Cardiac septum (tissue), 1 donor: ENCODE measurements around the gene NDUFA6. TPM values are rescaled to one million over a fixed set of nuclear protein-coding genes. Genes with fewer than 3 reads are reported as not detected.

Experiments used
- DNase-seq: peaks from one replicate; pipeline ENCODE4 v3.0.0-alpha.2; 2020; ENCODE audit warnings: low spot score
- intact Hi-C: fragments of 100-400 bp; cut with DNase I; formaldehyde crosslinking; loops from one replicate; pipeline ENCODE4 v1.14.0; 2022
- total RNA-seq: library from RNA; stranded (reverse); fragmentation: NEBNext Ultra II Directional; extraction: Animal tissue kit (Norgen Biotek cat#: 25700); gene quantifications from one replicate; pipeline ENCODE4 v1.2.1, GENCODE V29; 2021
- donor health status: DM: no; HTN: no; CAD: no.

The NDUFA6 gene
- total RNA-seq, 1 donor from 2014 or later, result 183 TPM

DNA sequence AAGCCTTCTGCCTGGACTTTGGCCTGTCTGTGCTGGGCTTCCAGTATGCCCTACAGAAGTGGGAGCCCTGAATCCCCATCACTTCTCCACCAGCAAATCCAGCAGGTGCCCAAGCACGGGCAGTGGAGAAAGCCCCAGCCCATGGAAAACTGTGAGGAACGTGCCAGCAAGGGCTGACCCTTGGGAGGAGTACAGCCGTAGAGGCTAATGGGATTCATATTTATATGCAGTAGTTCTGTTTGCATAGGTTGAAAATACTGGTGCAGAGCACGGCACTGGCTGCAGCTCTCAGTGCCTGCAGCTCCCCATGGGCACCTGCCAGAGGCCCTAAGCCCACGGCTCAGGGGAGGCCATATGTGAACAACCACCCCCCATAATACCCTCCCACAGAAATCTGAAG lies 30.1 kb downstream of the NDUFA6 start:
- no peak for DNase-seq
- intact Hi-C loops, result no loop called here

DNA sequence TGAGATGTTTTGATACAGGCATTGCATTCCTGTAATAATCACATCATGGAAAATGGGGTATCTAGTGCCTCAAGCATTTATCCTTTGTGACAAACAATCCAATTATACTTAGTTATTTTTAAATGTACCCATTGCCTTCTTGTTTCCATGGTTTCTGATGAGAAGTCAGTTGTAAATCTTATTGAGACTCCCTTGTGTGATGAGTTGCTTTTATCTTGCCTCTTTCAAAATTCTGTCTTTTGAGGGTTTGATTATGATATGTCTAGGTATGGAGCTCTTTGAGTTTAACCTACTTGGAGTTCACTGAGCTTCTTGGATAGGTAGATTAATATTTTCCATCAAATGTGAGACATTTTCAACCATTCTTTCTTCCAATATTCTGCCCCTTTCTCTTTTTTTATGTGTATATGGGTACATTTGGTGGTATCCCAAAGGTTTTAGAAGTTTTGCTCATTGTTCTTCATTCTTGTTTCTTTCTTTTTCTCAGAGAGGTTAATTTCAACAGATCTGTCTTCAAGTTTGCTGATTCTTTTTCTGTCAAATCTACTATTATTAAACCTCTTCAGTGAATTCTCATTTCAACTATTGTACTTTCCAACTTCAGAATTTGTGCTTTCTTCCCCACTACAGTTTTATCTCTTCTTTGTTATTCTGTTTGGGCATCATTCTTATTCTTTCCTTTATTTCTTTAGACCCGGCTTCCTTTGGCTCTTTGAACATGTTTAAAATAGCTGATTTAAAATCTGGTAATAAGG lies 33.6 kb downstream of the NDUFA6 start:
- DNase-seq, result no peak
- intact Hi-C loops, result no loop called here

DNA sequence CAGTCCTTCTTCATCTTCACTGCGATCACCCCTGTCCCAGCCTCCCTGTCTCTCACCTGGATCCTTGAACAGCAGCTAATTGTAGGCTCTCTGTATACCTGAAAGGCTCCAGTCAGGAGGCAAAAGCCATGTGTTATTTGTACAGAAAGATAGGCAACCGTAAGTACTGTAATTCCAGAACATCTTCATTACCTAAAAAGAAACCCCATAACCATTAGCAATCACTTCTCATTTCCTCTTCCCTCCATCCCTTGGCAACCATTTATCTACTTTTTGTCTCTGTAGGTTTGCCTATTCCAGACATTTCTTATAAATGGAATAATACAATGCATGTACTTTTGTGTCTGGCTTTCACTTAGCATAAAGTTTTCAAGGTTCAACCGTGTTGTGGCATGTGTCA lies 37.8 kb downstream of the NDUFA6 start:
- intact Hi-C loops, result no loop called here
- no peak for DNase-seq

DNA sequence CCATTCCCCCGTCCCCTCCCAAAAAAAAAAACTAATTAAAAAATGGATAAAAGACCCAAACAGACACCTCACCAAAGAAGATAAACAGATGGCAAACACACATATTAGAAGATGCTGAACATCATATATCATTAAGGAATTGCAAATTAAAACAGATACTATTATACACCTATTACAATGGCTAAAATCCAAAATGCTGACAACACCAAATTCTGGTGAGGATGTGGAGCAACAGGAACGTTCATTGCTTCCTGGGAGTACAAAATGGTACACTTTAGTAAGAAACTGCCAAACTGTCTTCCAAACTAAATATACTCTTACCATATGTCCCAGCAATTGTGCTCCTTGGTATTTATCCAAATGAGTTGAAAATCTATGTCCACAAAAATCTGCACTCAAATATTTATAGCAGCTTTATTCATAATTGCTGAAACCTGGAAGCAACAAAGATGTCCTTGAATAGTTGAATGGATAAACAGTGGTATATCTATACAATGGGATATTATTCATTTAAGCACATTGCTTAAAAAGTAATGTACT lies 39.9 kb downstream of the NDUFA6 start:
- intact Hi-C loops, result no loop called here
- no peak for DNase-seq

DNA sequence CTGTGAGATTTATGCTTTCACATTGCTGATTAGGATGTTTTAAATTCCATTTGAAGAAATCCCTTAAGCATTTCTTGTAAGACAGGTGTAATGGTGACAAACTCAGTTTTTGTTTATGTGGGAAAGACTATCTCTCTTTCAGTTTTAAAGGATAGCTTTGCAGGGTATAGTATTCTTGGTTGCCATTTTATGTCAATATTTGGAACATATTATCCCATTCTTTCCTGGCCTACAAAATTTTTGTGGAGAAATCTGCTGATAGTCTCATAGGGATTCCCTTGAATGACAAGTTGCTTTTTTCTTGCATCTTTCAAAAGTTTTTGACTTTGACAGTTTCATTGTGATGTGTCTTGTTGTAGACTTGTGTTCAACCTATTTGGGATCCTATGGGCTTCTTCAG lies 48.8 kb downstream of the NDUFA6 start:
- DNase-seq, result no peak

DNA sequence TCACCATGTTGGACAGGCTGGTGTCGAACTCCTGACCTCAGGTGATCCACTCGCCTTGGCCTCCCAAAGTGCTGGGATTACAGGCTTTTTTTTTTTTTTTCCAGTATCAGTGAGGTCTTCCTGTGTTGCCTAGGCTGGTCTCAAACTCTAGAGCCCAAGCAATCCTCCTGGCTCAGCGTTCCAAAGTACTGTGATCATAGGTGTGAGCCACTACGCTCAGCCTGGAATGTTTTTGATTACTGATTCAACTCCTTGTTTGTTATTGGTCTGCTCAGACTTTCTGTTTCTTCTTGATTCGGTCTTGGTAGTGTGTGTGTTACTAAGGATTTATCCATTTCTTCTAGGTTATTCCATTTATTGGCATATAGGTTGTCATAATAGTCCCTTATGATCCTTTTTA lies 51.3 kb downstream of the NDUFA6 start:
- no peak for DNase-seq
- intact Hi-C loops, result no loop called here

More for the DNA sequence above, 48.8 kb downstream of the NDUFA6 start:
- intact Hi-C loops, result no loop called here

Other genes starting within 250 kb of the NDUFA6 start
- not detected for gene SHISA8, start 175.7 kb downstream of the NDUFA6 start, total RNA-seq
- 0.08 TPM for gene TNFRSF13C, start 164.0 kb downstream of the NDUFA6 start, total RNA-seq
- gene CENPM, start 143.6 kb downstream of the NDUFA6 start, total RNA-seq, result 0.24 TPM
- not detected for gene SEPTIN3, start 121.3 kb downstream of the NDUFA6 start, total RNA-seq
- gene WBP2NL, start 92.0 kb downstream of the NDUFA6 start, total RNA-seq, result 0.73 TPM
- gene NAGA, start 20.0 kb downstream of the NDUFA6 start, total RNA-seq, result 11.2 TPM
- 4.5 TPM for gene PHETA2, start 16.5 kb downstream of the NDUFA6 start, total RNA-seq
- 123 TPM for gene SMDT1, start 11.1 kb downstream of the NDUFA6 start, total RNA-seq
- gene CYP2D6, start 40.0 kb upstream of the NDUFA6 start, total RNA-seq, result 0.35 TPM
- 15.3 TPM for gene TCF20, start 179.9 kb upstream of the NDUFA6 start, total RNA-seq